Measurements from ENCODE around the gene TGM3.

TGM3 gene

GRCh38 chr20:2361035-2361593 is 65.3 kb downstream of the TGM3 start:
- no peak for ATAC-seq
- no peak for DNase-seq (ENCODE audit: low spot score in 2 of 2)
- no peaks in the 10 kb centered on the region for H3K4me1 Mint-ChIP-seq
- H3K9me3 Mint-ChIP-seq = peaks cover 14% of the 10 kb centered on the region
- H3K27ac Mint-ChIP-seq = no peak overlapping the region
- no peaks in the 10 kb centered on the region for H3K36me3 Mint-ChIP-seq
- no peak overlapping the region for H3K4me3 Mint-ChIP-seq

DNA sequence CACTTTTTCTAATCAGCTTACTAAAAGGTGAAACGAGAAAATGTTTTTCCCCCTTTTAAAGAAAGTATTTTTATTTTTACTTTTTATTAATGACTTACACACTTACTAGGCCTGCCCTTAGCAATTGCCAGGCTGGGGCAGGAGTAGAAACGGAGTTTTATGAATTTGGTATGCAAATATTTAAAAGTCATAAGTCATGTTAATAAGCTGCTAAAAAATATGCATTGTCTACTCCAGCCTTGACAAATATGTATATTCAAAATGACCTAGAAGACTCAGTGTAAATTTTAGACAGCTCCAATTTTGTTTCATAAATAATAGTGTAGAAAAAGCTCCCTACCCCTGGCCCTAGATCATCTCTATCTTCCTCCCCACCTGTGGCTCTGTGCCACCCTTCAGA is 67.4 kb downstream of the TGM3 start:
- no peaks in the 10 kb centered on the region for H3K36me3 Mint-ChIP-seq
- no peak for ATAC-seq
- H3K4me1 Mint-ChIP-seq = no peaks in the 10 kb centered on the region
- DNase-seq (ENCODE audit: low spot score in 2 of 2) = no peak
- no peak overlapping the region for H3K27ac Mint-ChIP-seq
- no peak overlapping the region for H3K4me3 Mint-ChIP-seq
- H3K9me3 Mint-ChIP-seq = peaks cover 14% of the 10 kb centered on the region

DNA sequence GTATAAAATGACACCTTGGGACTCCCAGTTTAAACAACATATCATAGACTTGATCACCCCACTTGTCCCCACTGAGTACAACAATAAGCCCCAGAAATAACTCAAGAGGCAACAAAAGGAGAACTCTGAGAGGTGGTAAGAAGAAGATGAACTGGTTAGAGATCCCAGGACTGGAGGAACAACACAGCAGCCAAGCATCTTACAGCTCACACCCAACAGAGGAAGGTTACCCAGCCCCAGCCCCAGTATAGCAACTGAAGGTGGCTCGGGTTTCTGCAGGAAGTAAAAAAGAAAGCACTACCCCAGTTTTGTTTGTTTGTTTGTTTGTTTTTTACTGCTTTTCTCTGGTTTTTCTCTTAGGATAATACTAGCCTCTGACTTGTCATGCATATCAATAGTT is 67.8 kb downstream of the TGM3 start:
- no peak for DNase-seq (ENCODE audit: low spot score in 2 of 2)
- no peak overlapping the region for H3K27ac Mint-ChIP-seq
- H3K9me3 Mint-ChIP-seq = peaks cover 14% of the 10 kb centered on the region
- no peaks in the 10 kb centered on the region for H3K4me1 Mint-ChIP-seq
- no peaks in the 10 kb centered on the region for H3K36me3 Mint-ChIP-seq
- H3K4me3 Mint-ChIP-seq = no peak overlapping the region
- ATAC-seq = no peak

- Mint-ChIP-seq H3K4me3 (no peak overlapping the region), H3K36me3 (no peaks in the 10 kb centered on the region), H3K27ac (no peak overlapping the region), H3K4me1 (no peaks in the 10 kb centered on the region), H3K9me3 (peaks cover 15% of the 10 kb centered on the region)
- ATAC-seq = no peak
- DNase-seq (ENCODE audit: low spot score in 2 of 2) = no peak
These were observed 68.2 kb downstream of the TGM3 start for GRCh38 chr20:2364044-2364443.

- no peak for ATAC-seq
These were observed 69.3 kb downstream of the TGM3 start for GRCh38 chr20:2365091-2365490.

GRCh38 chr20:2365666-2366065 is 69.9 kb downstream of the TGM3 start:
- DNase-seq (ENCODE audit: low spot score in 2 of 2) (no peak), ATAC-seq (no peak)
- H3K9me3 Mint-ChIP-seq = peaks cover 12% of the 10 kb centered on the region
- H3K4me1 Mint-ChIP-seq = no peaks in the 10 kb centered on the region
- H3K27ac Mint-ChIP-seq = no peak overlapping the region
- no peak overlapping the region for H3K4me3 Mint-ChIP-seq
- H3K36me3 Mint-ChIP-seq = no peaks in the 10 kb centered on the region

More at GRCh38 chr20:2365091-2365490, 69.3 kb downstream of the TGM3 start:
- H3K9me3 Mint-ChIP-seq = peaks cover 17% of the 10 kb centered on the region
- no peaks in the 10 kb centered on the region for H3K36me3 Mint-ChIP-seq
- no peak for DNase-seq (ENCODE audit: low spot score in 2 of 2)
- H3K27ac Mint-ChIP-seq = no peak overlapping the region
- no peak overlapping the region for H3K4me3 Mint-ChIP-seq
- H3K4me1 Mint-ChIP-seq = no peaks in the 10 kb centered on the region

DNA sequence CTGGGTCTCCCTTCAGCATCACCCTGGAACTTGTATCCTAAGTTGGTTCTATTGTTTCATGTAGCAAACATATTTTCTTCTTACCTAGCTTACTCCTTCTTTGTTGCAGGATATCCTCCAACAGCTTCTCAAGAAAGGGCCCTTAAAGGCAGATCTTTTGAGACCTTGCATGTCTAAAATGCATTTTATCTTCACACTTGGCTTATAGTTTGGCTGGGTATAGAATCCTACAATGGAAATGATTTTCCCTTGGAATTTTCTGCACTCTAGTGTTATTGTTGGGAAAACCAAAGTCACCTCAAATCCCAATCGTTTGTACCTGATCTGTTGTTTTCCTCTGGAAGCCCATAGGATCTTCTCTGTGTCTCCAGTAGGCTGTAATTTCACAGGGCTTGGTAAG is 72.8 kb downstream of the TGM3 start:
- Mint-ChIP-seq H3K9me3 (peaks cover 3% of the 10 kb centered on the region), H3K27ac (no peak overlapping the region), H3K36me3 (no peaks in the 10 kb centered on the region), H3K4me1 (no peaks in the 10 kb centered on the region), H3K4me3 (no peak overlapping the region)
- DNase-seq (ENCODE audit: low spot score in 2 of 2) (no peak), ATAC-seq (no peak)

DNA sequence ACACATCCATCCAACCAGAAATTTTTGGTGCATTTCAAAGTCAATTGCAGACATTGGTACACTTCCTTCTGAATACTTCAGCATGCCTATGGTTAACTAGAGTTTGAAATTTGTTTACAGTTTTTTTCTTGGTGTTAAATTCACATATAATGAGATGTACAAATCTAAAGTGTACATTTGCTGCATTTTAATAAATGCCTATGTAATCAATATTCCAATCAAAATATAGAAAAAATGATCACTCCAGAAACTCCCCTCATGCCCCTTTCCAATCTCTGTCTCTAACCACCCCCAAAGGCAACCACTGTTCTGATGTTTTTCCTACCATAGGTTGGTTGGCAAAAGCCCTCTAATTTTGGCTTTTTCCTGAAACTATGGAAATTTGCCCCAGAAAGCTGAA is 77.3 kb downstream of the TGM3 start:
- ATAC-seq (no peak), DNase-seq (ENCODE audit: low spot score in 2 of 2) (no peak)
- Mint-ChIP-seq H3K4me3 (no peak overlapping the region), H3K4me1 (no peaks in the 10 kb centered on the region), H3K9me3 (peaks cover 3% of the 10 kb centered on the region), H3K27ac (no peak overlapping the region), H3K36me3 (no peaks in the 10 kb centered on the region)

- H3K36me3 Mint-ChIP-seq = no peaks in the 10 kb centered on the region
- no peak overlapping the region for H3K4me3 Mint-ChIP-seq
- DNase-seq (ENCODE audit: low spot score in 2 of 2) (no peak), ATAC-seq (no peak)
- no peaks in the 10 kb centered on the region for H3K9me3 Mint-ChIP-seq
- H3K4me1 Mint-ChIP-seq = peaks cover 12% of the 10 kb centered on the region
- no peak overlapping the region for H3K27ac Mint-ChIP-seq
These were observed 78.7 kb downstream of the TGM3 start for GRCh38 chr20:2374346-2375125.

DNA sequence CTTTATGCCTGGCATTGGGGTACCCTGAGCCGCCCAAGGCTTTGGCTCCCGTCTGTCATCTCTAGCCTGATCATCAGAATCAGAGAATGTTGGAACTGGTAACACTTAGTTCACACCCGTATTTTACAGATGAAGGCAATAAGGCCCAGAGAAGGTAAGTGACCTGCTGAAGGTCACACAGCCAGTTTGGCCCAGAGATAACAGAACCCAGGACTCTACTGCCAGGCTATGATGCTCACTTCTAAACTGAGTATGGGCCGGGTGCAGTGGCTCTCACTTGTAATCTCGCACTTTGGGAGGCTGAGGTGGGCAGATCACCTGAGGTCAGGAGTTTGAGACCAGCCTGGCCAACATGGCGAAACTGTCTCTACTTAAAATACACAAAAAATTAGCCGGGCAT is 83.1 kb downstream of the TGM3 start:
- DNase-seq (ENCODE audit: low spot score in 2 of 2) (peak in 1 of 2 donors; percentile 44), ATAC-seq (no peak)
- H3K4me3 Mint-ChIP-seq = no peak overlapping the region
- peaks cover 18% of the 10 kb centered on the region for H3K4me1 Mint-ChIP-seq
- no peaks in the 10 kb centered on the region for H3K36me3 Mint-ChIP-seq
- H3K27ac Mint-ChIP-seq = no peak overlapping the region
- H3K9me3 Mint-ChIP-seq = no peaks in the 10 kb centered on the region

GRCh38 chr20:2379511-2380229 is 83.9 kb downstream of the TGM3 start:
- Mint-ChIP-seq H3K36me3 (no peaks in the 10 kb centered on the region), H3K4me1 (peaks cover 25% of the 10 kb centered on the region), H3K4me3 (no peak overlapping the region), H3K9me3 (no peaks in the 10 kb centered on the region), H3K27ac (no peak overlapping the region)
- no peak for DNase-seq (ENCODE audit: low spot score in 2 of 2)
- ATAC-seq = peak; percentile 52

GRCh38 chr20:2380601-2381000 is 84.8 kb downstream of the TGM3 start, which contains the start of gene TGM6:
Gene TGM6, plus strand, starts transcription at chr20:2380901. Its CDS starts 68 bp downstream, at chr20:2380969.
- no peak for DNase-seq (ENCODE audit: low spot score in 2 of 2)
- Mint-ChIP-seq H3K4me3 (no peak within 1 kb of the TSS), H3K4me1 (peaks cover 26% of the 10 kb centered on the region), H3K27ac (no peak within 1 kb of the TSS), H3K36me3 (no peaks in the 10 kb centered on the region), H3K9me3 (no peaks in the 10 kb centered on the region)
- ATAC-seq = no peak

- no peak for ATAC-seq
- peaks cover 31% of the 10 kb centered on the region for H3K4me1 Mint-ChIP-seq
- no peak overlapping the region for H3K4me3 Mint-ChIP-seq
- no peaks in the 10 kb centered on the region for H3K36me3 Mint-ChIP-seq
- no peak overlapping the region for H3K27ac Mint-ChIP-seq
- no peak for DNase-seq (ENCODE audit: low spot score in 2 of 2)
- H3K9me3 Mint-ChIP-seq = no peaks in the 10 kb centered on the region
These were observed 85.5 kb downstream of the TGM3 start for GRCh38 chr20:2381303-2381702.

DNA sequence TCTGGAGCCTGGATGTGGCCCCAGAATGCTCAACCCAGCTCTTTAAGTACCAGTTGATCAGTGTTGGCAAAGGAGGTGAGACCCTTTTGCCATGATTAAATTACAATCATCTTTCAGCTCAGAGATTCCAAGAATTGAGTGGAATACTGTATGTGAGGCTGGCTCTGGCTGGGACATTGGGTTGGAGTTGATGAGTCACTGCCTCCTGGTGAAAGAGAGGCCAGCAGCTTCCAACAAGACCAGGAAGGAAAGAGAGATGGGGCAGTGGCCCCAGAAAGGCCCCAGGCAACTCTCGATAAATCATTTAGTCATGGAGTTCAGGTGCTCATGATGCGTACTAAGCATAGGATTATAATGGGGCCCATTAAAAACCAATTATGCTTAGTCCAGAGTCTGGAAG is 87.0 kb downstream of the TGM3 start:
- Mint-ChIP-seq H3K27ac (no peak overlapping the region), H3K4me3 (no peak overlapping the region), H3K36me3 (no peaks in the 10 kb centered on the region), H3K4me1 (peaks cover 40% of the 10 kb centered on the region), H3K9me3 (no peaks in the 10 kb centered on the region)
- DNase-seq (ENCODE audit: low spot score in 2 of 2) (no peak), ATAC-seq (no peak)

DNA sequence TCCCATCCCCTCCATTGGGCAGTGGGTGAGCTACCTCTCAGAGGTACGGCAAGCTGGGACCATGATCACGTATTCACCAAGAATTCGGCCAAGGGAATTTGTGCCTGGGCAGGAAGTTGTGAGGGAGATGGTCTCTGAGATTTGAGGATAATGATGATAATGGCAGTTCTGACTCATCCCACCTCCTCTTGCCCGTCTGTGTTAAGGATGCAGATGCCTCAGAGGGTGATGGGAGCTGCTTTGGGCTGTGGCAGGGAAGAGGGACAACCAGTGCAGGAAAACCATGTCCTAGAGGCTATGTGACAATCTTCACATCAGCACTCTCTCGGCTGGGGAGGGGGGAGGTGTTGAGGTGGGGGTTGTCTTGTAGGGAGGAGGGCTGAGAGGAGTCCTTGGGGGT is 89.2 kb downstream of the TGM3 start:
- DNase-seq (ENCODE audit: low spot score in 2 of 2) = no peak
- Mint-ChIP-seq H3K4me1 (peaks cover 24% of the 10 kb centered on the region), H3K27ac (peak overlapping the region; percentile 69), H3K9me3 (no peaks in the 10 kb centered on the region), H3K4me3 (no peak overlapping the region), H3K36me3 (no peaks in the 10 kb centered on the region)
- ATAC-seq = no peak

DNA sequence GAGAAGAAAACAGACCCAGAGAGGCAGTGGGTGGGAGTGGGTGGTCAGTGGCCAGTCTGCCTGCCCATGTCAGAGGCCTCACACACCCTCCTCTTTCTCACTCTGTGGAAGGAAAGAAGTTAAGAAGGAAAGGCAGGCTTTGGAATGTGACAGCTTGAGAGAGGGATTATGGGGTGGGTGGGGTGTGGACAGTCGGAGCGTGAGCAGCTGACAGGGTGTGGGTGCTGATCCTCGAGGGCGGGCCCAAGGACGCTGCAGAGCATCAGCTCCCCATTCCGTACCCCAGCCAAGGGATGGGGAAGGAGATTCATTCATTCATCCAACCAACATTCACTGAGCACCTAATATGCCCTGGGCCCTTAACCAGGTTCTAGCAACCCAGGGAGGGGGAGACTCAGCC is 89.7 kb downstream of the TGM3 start:
- no peak for ATAC-seq
- no peak for DNase-seq (ENCODE audit: low spot score in 2 of 2)

More for the DNA sequence above, 89.7 kb downstream of the TGM3 start:
- Mint-ChIP-seq H3K9me3 (no peaks in the 10 kb centered on the region), H3K4me3 (no peak overlapping the region), H3K4me1 (peaks cover 22% of the 10 kb centered on the region), H3K27ac (no peak overlapping the region), H3K36me3 (no peaks in the 10 kb centered on the region)
